ENCODE results near the gene MVB12B.

DNA sequence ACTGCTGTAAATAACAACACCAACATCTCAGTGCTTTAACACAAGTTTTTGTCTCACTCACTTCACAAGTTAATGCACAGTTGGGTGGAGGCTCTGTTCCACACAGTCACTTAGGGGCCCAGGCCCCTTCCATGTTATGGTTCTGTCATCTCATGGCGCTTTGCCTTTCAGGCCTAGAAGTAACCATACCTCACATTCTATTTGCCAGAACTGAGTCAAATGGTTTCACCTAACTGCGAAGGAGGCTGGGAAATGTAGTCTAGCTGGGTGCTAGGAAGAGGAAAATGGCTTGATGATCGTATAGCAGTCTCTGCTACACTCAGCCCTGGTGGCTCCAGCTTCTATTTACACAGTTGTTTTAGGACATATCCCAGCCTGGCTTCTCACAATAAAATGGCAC is 23.1 kb upstream of the MVB12B start:
- TF ChIP-seq, protein P1, sequence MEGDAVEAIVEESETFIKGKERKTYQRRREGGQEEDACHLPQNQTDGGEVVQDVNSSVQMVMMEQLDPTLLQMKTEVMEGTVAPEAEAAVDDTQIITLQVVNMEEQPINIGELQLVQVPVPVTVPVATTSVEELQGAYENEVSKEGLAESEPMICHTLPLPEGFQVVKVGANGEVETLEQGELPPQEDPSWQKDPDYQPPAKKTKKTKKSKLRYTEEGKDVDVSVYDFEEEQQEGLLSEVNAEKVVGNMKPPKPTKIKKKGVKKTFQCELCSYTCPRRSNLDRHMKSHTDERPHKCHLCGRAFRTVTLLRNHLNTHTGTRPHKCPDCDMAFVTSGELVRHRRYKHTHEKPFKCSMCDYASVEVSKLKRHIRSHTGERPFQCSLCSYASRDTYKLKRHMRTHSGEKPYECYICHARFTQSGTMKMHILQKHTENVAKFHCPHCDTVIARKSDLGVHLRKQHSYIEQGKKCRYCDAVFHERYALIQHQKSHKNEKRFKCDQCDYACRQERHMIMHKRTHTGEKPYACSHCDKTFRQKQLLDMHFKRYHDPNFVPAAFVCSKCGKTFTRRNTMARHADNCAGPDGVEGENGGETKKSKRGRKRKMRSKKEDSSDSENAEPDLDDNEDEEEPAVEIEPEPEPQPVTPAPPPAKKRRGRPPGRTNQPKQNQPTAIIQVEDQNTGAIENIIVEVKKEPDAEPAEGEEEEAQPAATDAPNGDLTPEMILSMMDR (IDR thresholded peaks at IDR 0.05) = no peak
- TF ChIP-seq POLR2AphosphoS5 (IDR thresholded peaks at IDR 0.05; ENCODE audit: insufficient read depth in 1 of 2, low read depth in 1 of 2) = no peak
- no peak for TF ChIP-seq POLR2A (IDR thresholded peaks at IDR 0.05)

Measured in vagina (tissue), 2 donors.